HepG2 (cell line): ENCODE data around the gene ADAMTS16. TPM values are rescaled to one million over a fixed set of nuclear protein-coding genes. Genes with fewer than 3 reads are reported as not detected.

Experiments
- ATF6 ChIP-seq: sonication (generic); formaldehyde crosslinking; conservative IDR thresholded peaks from 2 replicates; pipeline ENCODE4 v1.4.0; 2020; ENCODE audit warnings: missing genetic modification reagents
- HNF4G ChIP-seq, 2 experiments: sonication (generic) in 1 of 2; formaldehyde crosslinking in 1 of 2; IDR thresholded peaks; 2 replicates each; pipeline versions ENCODE4 v1.4.0 to v1.6.1; 2011 to 2020; ENCODE audit warnings: borderline replicate concordance in 2 of 2, low read depth in 2 of 2, mild to moderate bottlenecking in 2 of 2, low read length in 1 of 2, missing genetic modification reagents in 1 of 2, moderate library complexity in 1 of 2
- MED13 ChIP-seq: sonication (generic); formaldehyde crosslinking; IDR thresholded peaks from 2 replicates; pipeline ENCODE4 v1.5.0; 2020; ENCODE audit warnings: missing genetic modification reagents
- NFAT5 ChIP-seq: sonication (generic); formaldehyde crosslinking; IDR thresholded peaks from 2 replicates; pipeline ENCODE4 v1.4.0; 2020; ENCODE audit warnings: missing genetic modification reagents
- TBL1XR1 ChIP-seq: fragments of 150-350 bp; IDR thresholded peaks from 2 replicates; pipeline ENCODE4 v1.6.1; 2014; ENCODE audit warnings: borderline replicate concordance, low read length; ENCODE audit not compliant: partially characterized antibody
- ZFP1 ChIP-seq: IDR thresholded peaks from 2 replicates; pipeline ENCODE4 v1.6.1; 2016
- ZNF44 ChIP-seq: sonication (generic); formaldehyde crosslinking; IDR thresholded peaks from 2 replicates; pipeline ENCODE4 v1.5.1; 2020; ENCODE audit warnings: mild to moderate bottlenecking, missing genetic modification reagents
- ZNF784 ChIP-seq: sonication (generic); formaldehyde crosslinking; IDR thresholded peaks from 2 replicates; pipeline ENCODE4 v1.5.1; 2020; ENCODE audit warnings: missing genetic modification reagents, mild to moderate bottlenecking, borderline replicate concordance
- polyA plus RNA-seq, 8 experiments: library from polyadenylated mRNA; depleted of rRNA in 3 of 8; stranded (reverse) in 7 of 8; unstranded in 1 of 8; fragments of >200 nt; fragmentation: Illumina TruSeq in 4 of 8; extraction: Trizol in 4 of 8; gene quantifications; 2 replicates each; pipeline versions ENCODE4 v1.2.1 to v1.2.3, GENCODE V29; 2011 to 2016; ENCODE audit warnings: low read depth in 4 of 8, missing spikeins in 1 of 8, mixed read lengths in 1 of 8; ENCODE audit not compliant: insufficient read depth in 1 of 8
- total RNA-seq, 5 experiments: library from RNA; depleted of rRNA; stranded (reverse); fragments of >200 nt; fragmentation: Illumina TruSeq; extraction: Trizol; gene quantifications; 2 replicates each; pipeline ENCODE4 v1.2.3, GENCODE V29; 2016; ENCODE audit warnings: low read depth in 1 of 5

ADAMTS16 gene
- total and polyA plus RNA-seq, 2 of the 13 experiments (the other 11 are each of a cell fraction or from before 2014, with no cell fraction given), result 0.02 to 0.03 TPM

GRCh38 chr5:5343568-5343967, 203.4 kb downstream of the ADAMTS16 start (continued):
- TF ChIP-seq ATF6 (CRISPR knock-in tag) (no peak), NFAT5 (CRISPR knock-in tag) (no peak), ZNF44 (CRISPR knock-in tag) (no peak), MED13 (CRISPR knock-in tag) (no peak), TBL1XR1 (no peak), HNF4G (IDR thresholded peaks at IDR 0.05; ENCODE audit: borderline replicate concordance, low read depth, low read length) (no peak), HNF4G (CRISPR knock-in tag; IDR thresholded peaks at IDR 0.05; ENCODE audit: borderline replicate concordance, low read depth) (no peak), ZFP1 (CRISPR knock-in tag) (no peak), ZNF784 (CRISPR knock-in tag) (no peak)
